Gastrocnemius medialis (tissue), 4 donors: Measurements from ENCODE around the gene CXCL12. TPM values are rescaled to one million over a fixed set of nuclear protein-coding genes. Genes with fewer than 3 reads are reported as not detected.

ENCODE experiments used
- ATAC-seq, 2 donors: fragments of 150-250 bp; one replicate each; pipeline ENCODE4 v1.9.1; 2016
- DNase-seq, 2 donors: peaks; one replicate each; pipeline ENCODE4 v3.0.0-alpha.2; 2019
- H3K27ac ChIP-seq, 4 donors: fragments of 200-600 bp; sonication (generic); 1 replicate in 1 of 4; 2 replicates in 3 of 4; pipeline ENCODE4 v1.5.1; 2016 to 2018; ENCODE audit warnings: mild to moderate bottlenecking in 2 of 4, moderate library complexity in 1 of 4
- H3K27me3 ChIP-seq, 3 donors: fragments of 200-600 bp; sonication (generic) in 2 of 3; 1 replicate in 1 of 3; 2 replicates in 2 of 3; pipeline versions ENCODE4 v1.5.1 to v1.6.0; 2016 to 2019; ENCODE audit warnings: mild to moderate bottlenecking in 1 of 3, moderate library complexity in 1 of 3
- H3K36me3 ChIP-seq, 2 donors: fragments of 200-600 bp; sonication (generic) in 1 of 2; one replicate each; pipeline ENCODE4 v1.5.1; 2017 to 2018
- H3K4me1 ChIP-seq, 2 donors: fragments of 200-600 bp; sonication (generic) in 1 of 2; one replicate each; pipeline ENCODE4 v1.5.1; 2016 to 2017; ENCODE audit warnings: mild to moderate bottlenecking in 2 of 2
- H3K4me3 ChIP-seq, 4 donors: fragments of 200-600 bp; sonication (generic) in 3 of 4; 1 replicate in 1 of 4; 2 replicates in 3 of 4; pipeline ENCODE4 v1.5.1; 2016 to 2019; ENCODE audit warnings: mild to moderate bottlenecking in 2 of 4
- H3K9me3 ChIP-seq, 3 donors: fragments of 200-600 bp; sonication (generic) in 2 of 3; 1 replicate in 1 of 3; 2 replicates in 2 of 3; pipeline ENCODE4 v1.5.1; 2016 to 2019
- CTCF ChIP-seq, 5 experiments: fragments of 450-650 bp in 3 of 5; fragments of 200-600 bp in 2 of 5; sonication (generic) in 2 of 5; IDR thresholded peaks in 4 of 5; conservative IDR thresholded peaks in 1 of 5; 1 replicate in 4 of 5; 2 replicates in 1 of 5; pipeline ENCODE4 v1.5.1; 2016 to 2019; ENCODE audit warnings: antibody characterized with exemption in 5 of 5, mild to moderate bottlenecking in 3 of 5, moderate library complexity in 3 of 5
- POLR2A ChIP-seq, 2 donors: fragments of 450-650 bp; IDR thresholded peaks; one replicate each; pipeline ENCODE4 v1.6.1; 2017; ENCODE audit warnings: antibody characterized with exemption in 2 of 2, mild to moderate bottlenecking in 2 of 2, moderate library complexity in 2 of 2
- in situ Hi-C, 4 donors: fragments of 200-750 bp; cut with MboI; loops; one replicate each; pipeline versions ENCODE4 v1.15.0 to v1.8.0; 2017; ENCODE audit warnings: low sequenced_read_pairs in 4 of 4
- intact Hi-C: fragments of 100-400 bp; cut with DNase I; formaldehyde crosslinking; loops from one replicate; pipeline ENCODE4 v1.15.1; 2023; ENCODE audit warnings: low total_unique reads
- total RNA-seq, 4 donors: library from RNA; depleted of rRNA; stranded (reverse); fragments of >200 nt; gene quantifications; one replicate each; pipeline versions ENCODE4 v1.1.0 to v1.2.3, GENCODE V29; 2016

The CXCL12 gene
- 10 to 100 TPM in 3 of 4 donors, 1 to 10 TPM in 1; 8.6 to 22.0 (median 18.0) TPM for total RNA-seq

GRCh38 chr10:44385026-44385695 lies at the start of gene CXCL12:
TSS of gene CXCL12 (minus strand) at chr10:44385097. CDS start at chr10:44385005, 92 bp downstream.
- peak within 1 kb of the TSS; percentile 60 to 87 (median 82) for H3K27ac ChIP-seq
- H3K36me3 ChIP-seq = no peaks in the 10 kb centered on the region
- H3K27me3 ChIP-seq = no peaks in the 10 kb centered on the region
- TF ChIP-seq POLR2A (IDR thresholded peaks at IDR 0.05) (no peak), CTCF (IDR thresholded peaks at IDR 0.05 in 4 of 5, conservative IDR thresholded peaks at IDR 0.05 in 1 of 5) (no peak)
- in situ Hi-C loops = loop anchor here (5.0 to 25.0 kb wide), 5 partner anchors 78 to 713 kb away; no protein-coding TSS in a partner anchor
- intact Hi-C loops = loop anchor here (10.0 kb wide), 1 partner anchor 570 kb away; no protein-coding TSS in a partner anchor
- no peaks in the 10 kb centered on the region for H3K9me3 ChIP-seq
- peak within 1 kb of the TSS; percentile 65 to 87 (median 74) for H3K4me3 ChIP-seq
- DNase-seq (no peak), ATAC-seq (peak in 1 of 2 donors; percentile 1)
- H3K4me1 ChIP-seq = peaks cover 34 to 41% of the 10 kb centered on the region in 2 donors

- Histone ChIP-seq H3K4me3 (no peak overlapping the region), H3K27ac (no peak overlapping the region), H3K9me3 (no peaks in the 10 kb centered on the region), H3K36me3 (no peaks in the 10 kb centered on the region), H3K27me3 (no peaks in the 10 kb centered on the region), H3K4me1 (no peaks in the 10 kb centered on the region)
- DNase-seq (no peak), ATAC-seq (no peak)
- intact Hi-C loops (no loop called here), in situ Hi-C loops (no loop called here)
- no peak for TF ChIP-seq CTCF (IDR thresholded peaks at IDR 0.05 in 4 of 5, conservative IDR thresholded peaks at IDR 0.05 in 1 of 5)
- TF ChIP-seq POLR2A (IDR thresholded peaks at IDR 0.05) = no peak
Measured at GRCh38 chr10:44427479-44427878, 42.6 kb upstream of the CXCL12 start.

GRCh38 chr10:44427037-44427436 lies 42.1 kb upstream of the CXCL12 start:
- intact Hi-C loops (no loop called here), in situ Hi-C loops (no loop called here)
- no peak for DNase-seq
- TF ChIP-seq CTCF (IDR thresholded peaks at IDR 0.05 in 4 of 5, conservative IDR thresholded peaks at IDR 0.05 in 1 of 5) (no peak), POLR2A (IDR thresholded peaks at IDR 0.05) (no peak)
- H3K27ac ChIP-seq = no peak overlapping the region
- H3K36me3 ChIP-seq = no peaks in the 10 kb centered on the region
- no peaks in the 10 kb centered on the region for H3K9me3 ChIP-seq
- no peak overlapping the region for H3K4me3 ChIP-seq
- H3K4me1 ChIP-seq = no peaks in the 10 kb centered on the region
- no peaks in the 10 kb centered on the region for H3K27me3 ChIP-seq
- no peak for ATAC-seq

GRCh38 chr10:44426247-44427034 lies 41.5 kb upstream of the CXCL12 start:
- no peaks in the 10 kb centered on the region for H3K36me3 ChIP-seq
- H3K9me3 ChIP-seq = no peaks in the 10 kb centered on the region
- no peaks in the 10 kb centered on the region for H3K27me3 ChIP-seq
- H3K4me3 ChIP-seq = no peak overlapping the region
- in situ Hi-C loops = no loop called here
- intact Hi-C loops = no loop called here
- ATAC-seq (no peak), DNase-seq (no peak)
- H3K27ac ChIP-seq = no peak overlapping the region
- TF ChIP-seq POLR2A (IDR thresholded peaks at IDR 0.05) (no peak), CTCF (IDR thresholded peaks at IDR 0.05 in 4 of 5, conservative IDR thresholded peaks at IDR 0.05 in 1 of 5) (no peak)
- H3K4me1 ChIP-seq = no peaks in the 10 kb centered on the region
